Neural cell (in vitro differentiated cells): ENCODE data around the gene MYB. TPM values are rescaled to one million over a fixed set of nuclear protein-coding genes. Genes with fewer than 3 reads are reported as not detected.

Experiments used
- H2AFZ ChIP-seq: fragments of 200-600, 300-800 bp; sonication (generic), shearing (Covaris generic); 2 replicates; pipeline ENCODE4 v1.6.0; 2014; ENCODE audit warnings: low read depth, mild to moderate bottlenecking, antibody characterized with exemption, low read length, moderate library complexity
- H3F3A ChIP-seq: fragments of 200-600 bp; shearing (Covaris generic); 2 replicates; pipeline ENCODE4 v1.6.1; 2016; ENCODE audit warnings: mild to moderate bottlenecking, moderate library complexity, mixed read lengths, antibody characterized with exemption, low read length; ENCODE audit not compliant: insufficient read depth, poor library complexity, severe bottlenecking
- H3K27ac ChIP-seq: fragments of 200-600, 300-800 bp; sonication (generic), shearing (Covaris generic); 2 replicates; pipeline ENCODE4 v1.5.1; 2014; ENCODE audit warnings: mild to moderate bottlenecking, low read length, moderate library complexity
- H3K27me3 ChIP-seq: fragments of 300-800, 200-600 bp; sonication (generic), shearing (Covaris generic); 2 replicates; pipeline ENCODE4 v1.6.0; 2014; ENCODE audit warnings: mild to moderate bottlenecking, low read depth, low read length, moderate library complexity; ENCODE audit not compliant: insufficient read depth
- H3K36me3 ChIP-seq: fragments of 300-800, 200-600 bp; sonication (generic), shearing (Covaris generic); 2 replicates; pipeline ENCODE4 v1.5.1; 2014; ENCODE audit warnings: mild to moderate bottlenecking, antibody characterized with exemption, low read length, moderate library complexity; ENCODE audit not compliant: insufficient read depth
- H3K4me2 ChIP-seq: fragments of 300-800, 200-600 bp; sonication (generic), shearing (Covaris generic); 2 replicates; pipeline ENCODE4 v1.6.0; 2014; ENCODE audit warnings: mild to moderate bottlenecking, low read length
- H3K4me3 ChIP-seq: fragments of 300-800, 200-600 bp; sonication (generic), shearing (Covaris generic); 2 replicates; pipeline ENCODE4 v1.5.1; 2014; ENCODE audit warnings: mild to moderate bottlenecking, low read length, moderate library complexity
- H3K79me2 ChIP-seq: fragments of 200-600 bp; shearing (Covaris generic); replicated peaks from 2 replicates; pipeline ENCODE4 v1.6.0; 2014; ENCODE audit warnings: mild to moderate bottlenecking, low read length, moderate library complexity; ENCODE audit not compliant: insufficient read depth
- H3K9ac ChIP-seq: fragments of 300-800, 200-600 bp; sonication (generic), shearing (Covaris generic); 2 replicates; pipeline ENCODE4 v1.6.1; 2016; ENCODE audit warnings: mild to moderate bottlenecking, low read length, mixed read lengths
- H3K9me2 ChIP-seq: fragments of 200-600 bp; shearing (Covaris generic); 2 replicates; pipeline ENCODE4 v1.6.1; 2016; ENCODE audit warnings: mild to moderate bottlenecking, low read length, mixed read lengths; ENCODE audit not compliant: insufficient read depth
- H3K9me3 ChIP-seq: fragments of 200-600, 300-800 bp; sonication (generic), shearing (Covaris generic); 2 replicates; pipeline ENCODE4 v1.6.1; 2016; ENCODE audit warnings: mild to moderate bottlenecking, mixed run types, low read length, moderate library complexity, mixed read lengths
- H4K20me1 ChIP-seq: fragments of 200-600 bp; shearing (Covaris generic); 2 replicates; pipeline ENCODE4 v1.6.1; 2016; ENCODE audit warnings: mild to moderate bottlenecking, mixed run types; ENCODE audit not compliant: insufficient read depth
- EP300 ChIP-seq: fragments of 450-650 bp; conservative IDR thresholded peaks from 2 replicates; pipeline ENCODE4 v1.6.1; 2014; ENCODE audit warnings: antibody characterized with exemption, mild to moderate bottlenecking, moderate library complexity; ENCODE audit not compliant: poor library complexity, severe bottlenecking
- MXI1 ChIP-seq: fragments of 450-650 bp; conservative IDR thresholded peaks from 2 replicates; pipeline ENCODE4 v1.6.1; 2014; ENCODE audit warnings: antibody characterized with exemption, mild to moderate bottlenecking; ENCODE audit not compliant: poor library complexity, severe bottlenecking
- POLR2AphosphoS5 ChIP-seq: IDR thresholded peaks from 2 replicates; pipeline ENCODE4 v1.6.1; 2012
- RAD21 ChIP-seq: fragments of 450-650 bp; conservative IDR thresholded peaks from 2 replicates; pipeline ENCODE4 v1.6.1; 2014; ENCODE audit warnings: antibody characterized with exemption, mild to moderate bottlenecking, moderate library complexity
- SMC3 ChIP-seq: fragments of 450-650 bp; conservative IDR thresholded peaks from 2 replicates; pipeline ENCODE4 v1.6.1; 2014; ENCODE audit warnings: antibody characterized with exemption, mild to moderate bottlenecking, moderate library complexity; ENCODE audit not compliant: poor library complexity
- TAF1 ChIP-seq: IDR thresholded peaks from 2 replicates; pipeline ENCODE4 v1.6.1; 2012; ENCODE audit warnings: low read depth
- polyA plus RNA-seq: library from polyadenylated mRNA; depleted of rRNA; stranded (reverse); fragments of >200 nt; gene quantifications from 2 replicates; pipeline ENCODE4 v1.2.3, GENCODE V29; 2014
- TF ChIP-seq, protein P1 (sequence below): IDR thresholded peaks from 2 replicates; pipeline ENCODE4 v1.6.1; 2012; ENCODE audit warnings: borderline replicate concordance
- TF ChIP-seq, protein P2 (sequence below): fragments of 450-650 bp; IDR thresholded peaks from 2 replicates; pipeline ENCODE4 v1.5.1; 2014; ENCODE audit warnings: antibody characterized with exemption, mild to moderate bottlenecking, moderate library complexity; ENCODE audit not compliant: poor library complexity, severe bottlenecking

Gene MYB
- polyA plus RNA-seq, 1 donor from 2014 or later = 4.0 TPM

DNA sequence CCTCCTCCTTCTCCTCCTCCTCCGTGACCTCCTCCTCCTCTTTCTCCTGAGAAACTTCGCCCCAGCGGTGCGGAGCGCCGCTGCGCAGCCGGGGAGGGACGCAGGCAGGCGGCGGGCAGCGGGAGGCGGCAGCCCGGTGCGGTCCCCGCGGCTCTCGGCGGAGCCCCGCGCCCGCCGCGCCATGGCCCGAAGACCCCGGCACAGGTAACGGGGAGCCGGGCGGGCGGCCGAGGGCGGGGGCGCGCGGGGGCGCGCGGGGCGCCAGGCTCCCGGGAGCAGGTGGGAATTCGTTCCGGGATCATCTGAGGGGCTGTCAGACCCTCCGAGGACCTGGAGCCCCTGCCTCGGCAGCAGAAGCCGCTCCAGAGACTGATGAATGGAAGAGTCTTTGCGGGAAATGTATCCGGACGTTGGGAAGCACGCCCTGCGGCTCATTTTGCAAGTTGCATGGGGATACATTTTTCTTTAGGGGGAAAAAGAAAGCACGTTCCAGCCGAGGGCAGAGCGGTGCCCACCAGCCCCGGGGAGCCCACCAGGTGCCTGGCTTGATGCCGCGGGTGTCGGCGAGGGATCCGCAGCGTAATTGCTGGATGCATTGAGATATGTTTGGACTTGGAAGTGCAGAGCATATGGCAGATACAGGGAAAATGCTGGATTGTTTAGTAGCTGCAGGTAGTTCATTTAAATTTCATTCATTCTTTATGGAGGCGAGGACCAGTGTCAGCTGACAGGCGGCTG is 394 bp downstream of the MYB start:
- Histone ChIP-seq H3K9ac (peak overlapping the region; percentile 56), H2AFZ (peak overlapping the region; percentile 45), H3F3A (peaks cover 7% of the 10 kb centered on the region), H4K20me1 (no peaks in the 10 kb centered on the region), H3K4me2 (peak overlapping the region; percentile 86), H3K4me3 (peak overlapping the region; percentile 86), H3K27ac (no peak overlapping the region), H3K79me2 (no peaks in the 10 kb centered on the region), H3K9me2 (no peaks in the 10 kb centered on the region), H3K27me3 (peaks cover 39% of the 10 kb centered on the region), H3K9me3 (no peaks in the 10 kb centered on the region), H3K36me3 (no peaks in the 10 kb centered on the region)
- TF ChIP-seq, protein P1, sequence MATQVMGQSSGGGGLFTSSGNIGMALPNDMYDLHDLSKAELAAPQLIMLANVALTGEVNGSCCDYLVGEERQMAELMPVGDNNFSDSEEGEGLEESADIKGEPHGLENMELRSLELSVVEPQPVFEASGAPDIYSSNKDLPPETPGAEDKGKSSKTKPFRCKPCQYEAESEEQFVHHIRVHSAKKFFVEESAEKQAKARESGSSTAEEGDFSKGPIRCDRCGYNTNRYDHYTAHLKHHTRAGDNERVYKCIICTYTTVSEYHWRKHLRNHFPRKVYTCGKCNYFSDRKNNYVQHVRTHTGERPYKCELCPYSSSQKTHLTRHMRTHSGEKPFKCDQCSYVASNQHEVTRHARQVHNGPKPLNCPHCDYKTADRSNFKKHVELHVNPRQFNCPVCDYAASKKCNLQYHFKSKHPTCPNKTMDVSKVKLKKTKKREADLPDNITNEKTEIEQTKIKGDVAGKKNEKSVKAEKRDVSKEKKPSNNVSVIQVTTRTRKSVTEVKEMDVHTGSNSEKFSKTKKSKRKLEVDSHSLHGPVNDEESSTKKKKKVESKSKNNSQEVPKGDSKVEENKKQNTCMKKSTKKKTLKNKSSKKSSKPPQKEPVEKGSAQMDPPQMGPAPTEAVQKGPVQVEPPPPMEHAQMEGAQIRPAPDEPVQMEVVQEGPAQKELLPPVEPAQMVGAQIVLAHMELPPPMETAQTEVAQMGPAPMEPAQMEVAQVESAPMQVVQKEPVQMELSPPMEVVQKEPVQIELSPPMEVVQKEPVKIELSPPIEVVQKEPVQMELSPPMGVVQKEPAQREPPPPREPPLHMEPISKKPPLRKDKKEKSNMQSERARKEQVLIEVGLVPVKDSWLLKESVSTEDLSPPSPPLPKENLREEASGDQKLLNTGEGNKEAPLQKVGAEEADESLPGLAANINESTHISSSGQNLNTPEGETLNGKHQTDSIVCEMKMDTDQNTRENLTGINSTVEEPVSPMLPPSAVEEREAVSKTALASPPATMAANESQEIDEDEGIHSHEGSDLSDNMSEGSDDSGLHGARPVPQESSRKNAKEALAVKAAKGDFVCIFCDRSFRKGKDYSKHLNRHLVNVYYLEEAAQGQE = no peak
- no peak for TF ChIP-seq MXI1
- peak; percentile 8 for TF ChIP-seq TAF1

DNA sequence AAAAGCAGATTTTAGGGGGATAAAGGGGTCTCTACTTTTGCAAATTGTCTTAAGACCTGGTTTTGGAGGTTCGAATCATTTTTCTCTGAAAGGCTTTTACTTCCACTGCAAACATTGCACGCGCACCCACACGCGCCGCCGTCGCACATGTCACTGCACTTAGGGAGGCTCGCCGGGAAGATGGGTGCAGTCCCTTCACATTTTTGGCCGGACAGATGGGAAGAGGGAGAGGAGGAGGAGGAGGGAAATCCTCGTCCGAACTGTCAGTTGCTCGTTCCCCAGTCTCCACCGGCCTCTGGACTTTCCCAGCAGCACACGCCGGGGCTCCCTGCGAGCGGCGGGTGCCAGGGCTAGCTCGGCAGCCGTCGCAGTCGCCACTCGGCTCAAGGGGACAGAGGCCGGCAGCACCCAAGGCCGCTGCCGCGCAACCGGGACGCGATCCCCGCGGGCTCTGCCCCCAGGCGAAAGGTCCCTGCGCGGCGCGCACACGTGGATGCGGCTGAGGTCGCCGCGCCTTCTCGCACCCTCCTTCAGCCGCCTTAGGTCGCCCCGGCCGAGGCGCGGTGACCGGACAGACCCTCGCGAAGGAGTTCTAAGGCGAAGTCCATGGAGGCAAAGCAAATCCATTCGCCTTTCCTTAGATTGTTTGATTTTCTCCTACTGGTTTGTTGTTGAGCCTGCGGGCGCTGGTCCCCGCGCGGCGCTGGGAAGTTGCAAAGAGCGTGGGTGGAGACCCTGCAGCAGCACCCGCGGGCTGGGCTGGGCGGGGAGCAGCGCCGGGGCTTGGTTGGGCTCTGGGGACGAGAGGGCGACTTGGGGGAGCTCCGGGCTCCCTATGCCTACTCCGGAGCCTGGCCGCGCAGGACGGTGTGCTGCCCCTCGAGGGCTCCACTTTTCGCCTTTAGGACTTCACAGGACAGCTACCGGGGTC is 1.2 kb downstream of the MYB start:
- no peak overlapping the region for H3K27ac ChIP-seq
- peak overlapping the region; percentile 86 for H3K4me2 ChIP-seq
- H2AFZ ChIP-seq = no peak overlapping the region
- no peaks in the 10 kb centered on the region for H3K36me3 ChIP-seq
- no peaks in the 10 kb centered on the region for H4K20me1 ChIP-seq
- H3K79me2 ChIP-seq = no peaks in the 10 kb centered on the region
- H3K9me3 ChIP-seq = no peaks in the 10 kb centered on the region
- peaks cover 7% of the 10 kb centered on the region for H3F3A ChIP-seq
- no peaks in the 10 kb centered on the region for H3K9me2 ChIP-seq
- H3K4me3 ChIP-seq = peak overlapping the region; percentile 86
- peaks cover 39% of the 10 kb centered on the region for H3K27me3 ChIP-seq
- H3K9ac ChIP-seq = peak overlapping the region; percentile 56
- no peak for TF ChIP-seq SMC3
- peak; percentile 89 for TF ChIP-seq MXI1

DNA sequence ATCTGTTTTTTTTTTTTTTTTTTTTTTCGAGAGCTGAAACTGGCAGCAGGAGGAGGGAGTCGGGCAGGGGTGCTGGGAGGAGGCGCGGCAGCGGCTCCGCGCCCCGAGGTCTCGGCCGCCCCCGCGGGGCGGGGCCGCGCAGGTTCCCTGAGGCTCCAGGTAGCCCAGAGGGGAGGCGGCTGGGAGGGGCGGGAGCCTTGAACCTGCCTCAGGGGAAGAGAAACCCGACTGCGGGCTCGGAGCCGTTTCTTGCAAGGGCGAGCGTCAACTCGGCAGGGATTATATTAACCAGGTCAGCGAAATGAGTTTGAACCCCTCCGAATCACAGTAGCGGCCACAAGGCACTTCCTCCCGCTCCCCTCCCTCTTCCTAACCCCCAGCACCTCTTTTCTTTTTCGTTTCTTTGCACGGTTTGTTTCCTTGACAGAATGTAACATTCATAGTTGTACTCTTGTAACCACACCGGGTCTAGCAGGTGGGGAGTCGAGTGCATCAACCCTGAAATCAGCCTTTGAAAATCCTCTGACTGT is 2.0 kb downstream of the MYB start:
- Histone ChIP-seq H2AFZ (no peak overlapping the region), H3K36me3 (no peaks in the 10 kb centered on the region), H3K79me2 (no peaks in the 10 kb centered on the region), H3K9ac (peak overlapping the region; percentile 56), H3K9me3 (no peaks in the 10 kb centered on the region), H3K27ac (no peak overlapping the region), H3F3A (peaks cover 7% of the 10 kb centered on the region), H3K27me3 (peaks cover 39% of the 10 kb centered on the region), H3K4me3 (peak overlapping the region; percentile 86), H3K4me2 (peak overlapping the region; percentile 86), H3K9me2 (no peaks in the 10 kb centered on the region), H4K20me1 (no peaks in the 10 kb centered on the region)
- no peak for TF ChIP-seq SMC3
- no peak for TF ChIP-seq POLR2AphosphoS5
- TF ChIP-seq RAD21 = no peak
- TF ChIP-seq MXI1 = no peak
- TF ChIP-seq TAF1 = no peak
- TF ChIP-seq EP300 = no peak
- TF ChIP-seq, protein P2, sequence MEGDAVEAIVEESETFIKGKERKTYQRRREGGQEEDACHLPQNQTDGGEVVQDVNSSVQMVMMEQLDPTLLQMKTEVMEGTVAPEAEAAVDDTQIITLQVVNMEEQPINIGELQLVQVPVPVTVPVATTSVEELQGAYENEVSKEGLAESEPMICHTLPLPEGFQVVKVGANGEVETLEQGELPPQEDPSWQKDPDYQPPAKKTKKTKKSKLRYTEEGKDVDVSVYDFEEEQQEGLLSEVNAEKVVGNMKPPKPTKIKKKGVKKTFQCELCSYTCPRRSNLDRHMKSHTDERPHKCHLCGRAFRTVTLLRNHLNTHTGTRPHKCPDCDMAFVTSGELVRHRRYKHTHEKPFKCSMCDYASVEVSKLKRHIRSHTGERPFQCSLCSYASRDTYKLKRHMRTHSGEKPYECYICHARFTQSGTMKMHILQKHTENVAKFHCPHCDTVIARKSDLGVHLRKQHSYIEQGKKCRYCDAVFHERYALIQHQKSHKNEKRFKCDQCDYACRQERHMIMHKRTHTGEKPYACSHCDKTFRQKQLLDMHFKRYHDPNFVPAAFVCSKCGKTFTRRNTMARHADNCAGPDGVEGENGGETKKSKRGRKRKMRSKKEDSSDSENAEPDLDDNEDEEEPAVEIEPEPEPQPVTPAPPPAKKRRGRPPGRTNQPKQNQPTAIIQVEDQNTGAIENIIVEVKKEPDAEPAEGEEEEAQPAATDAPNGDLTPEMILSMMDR = no peak
